Epithelial cell of proximal tubule (primary cell): ENCODE data around the gene GGCT. TPM values are rescaled to one million over a fixed set of nuclear protein-coding genes. Genes with fewer than 3 reads are reported as not detected.

Experiments used
- total RNA-seq: library from RNA; depleted of rRNA; stranded (reverse); fragments of >200 nt; gene quantifications from 2 replicates; pipeline ENCODE4 v1.2.3, GENCODE V29; 2015

GGCT gene
- total RNA-seq, 1 donor from 2014 or later: 54.5 TPM

Other genes with a start within 250 kb of the GGCT start
- gene ZNRF2, start 220.2 kb downstream of the GGCT start, total RNA-seq: 10.4 and 16.5 TPM in 2 replicates
- gene NOD1, start 26.0 kb downstream of the GGCT start, total RNA-seq: 5.1 and 5.8 TPM in 2 replicates
- gene GARS1, start 90.0 kb upstream of the GGCT start, total RNA-seq: 154 and 240 TPM in 2 replicates
- not detected in 2 replicates for gene CRHR2, start 177.6 kb upstream of the GGCT start, total RNA-seq
- 0.81 TPM in 1 of 2 replicates, not detected in the other for gene INMT, start 247.3 kb upstream of the GGCT start, total RNA-seq